ENCODE results near the gene BGLAP. TPM values are rescaled to one million over a fixed set of nuclear protein-coding genes. Genes with fewer than 3 reads are reported as not detected.

Gene BGLAP
- 1.0 TPM for total RNA-seq

DNA sequence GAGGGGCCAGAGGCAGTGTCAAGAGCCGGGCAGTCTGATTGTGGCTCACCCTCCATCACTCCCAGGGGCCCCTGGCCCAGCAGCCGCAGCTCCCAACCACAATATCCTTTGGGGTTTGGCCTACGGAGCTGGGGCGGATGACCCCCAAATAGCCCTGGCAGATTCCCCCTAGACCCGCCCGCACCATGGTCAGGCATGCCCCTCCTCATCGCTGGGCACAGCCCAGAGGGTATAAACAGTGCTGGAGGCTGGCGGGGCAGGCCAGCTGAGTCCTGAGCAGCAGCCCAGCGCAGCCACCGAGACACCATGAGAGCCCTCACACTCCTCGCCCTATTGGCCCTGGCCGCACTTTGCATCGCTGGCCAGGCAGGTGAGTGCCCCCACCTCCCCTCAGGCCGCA is at the start of gene BGLAP:
BGLAP (plus strand) TSS at position 259 of the 400 bp plus-strand sequence; CDS start at position 307, 48 bp downstream.
- H3K9ac ChIP-seq (ENCODE audit: low read depth in 1 of 3, low read length in 3 of 3) = no peak within 1 kb of the TSS
- H3K4me1 ChIP-seq (ENCODE audit: control insufficient read depth in 3 of 3, insufficient read depth in 3 of 3, low read length in 3 of 3) = peaks cover 11 to 14% (median 14%) of the 10 kb centered on the region in 3 donors
- H3K27ac ChIP-seq (ENCODE audit: low read depth, low read length) = no peak within 1 kb of the TSS
- no peak within 1 kb of the TSS for H3K4me3 ChIP-seq (ENCODE audit: low read length in 3 of 3)
- H3K27me3 ChIP-seq (ENCODE audit: control insufficient read depth in 3 of 3, insufficient read depth in 3 of 3, low read length in 3 of 3) = peaks cover 19 to 30% (median 28%) of the 10 kb centered on the region in 3 donors
- H3K36me3 ChIP-seq (ENCODE audit: control insufficient read depth in 3 of 3, insufficient read depth in 3 of 3, low read length in 3 of 3) = peaks cover 31 to 42% (median 32%) of the 10 kb centered on the region in 3 donors
- H3K9me3 ChIP-seq (ENCODE audit: control insufficient read depth in 3 of 3, low read length in 3 of 3) = no peaks in the 10 kb centered on the region

DNA sequence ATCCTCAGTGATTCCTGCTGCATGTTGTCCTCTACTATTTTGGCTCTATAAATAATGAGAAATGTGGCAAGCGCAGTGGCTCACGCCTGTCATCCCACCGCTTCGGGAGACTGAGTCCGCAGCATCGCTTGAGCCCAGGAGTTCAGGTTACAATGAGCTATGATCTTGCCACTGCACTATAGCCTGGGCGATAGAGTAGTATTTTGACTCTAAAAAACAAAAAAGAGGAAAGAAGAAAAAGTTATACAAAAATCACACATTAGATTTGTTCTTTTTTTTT is 48.8 kb upstream of the BGLAP start:
- Histone ChIP-seq H3K4me1 (ENCODE audit: control insufficient read depth in 3 of 3, insufficient read depth in 3 of 3, low read length in 3 of 3) (peaks cover 24 to 28% (median 28%) of the 10 kb centered on the region in 3 donors), H3K27ac (ENCODE audit: low read depth, low read length) (peak overlapping the region; percentile 84), H3K36me3 (ENCODE audit: control insufficient read depth in 3 of 3, insufficient read depth in 3 of 3, low read length in 3 of 3) (peaks cover 0 to 12% (median 6%) of the 10 kb centered on the region in 3 donors), H3K9me3 (ENCODE audit: control insufficient read depth in 3 of 3, low read length in 3 of 3) (no peaks in the 10 kb centered on the region), H3K4me3 (ENCODE audit: low read length in 3 of 3) (peak overlapping the region; percentile 93 to 99 (median 97)), H3K9ac (ENCODE audit: low read depth in 1 of 3, low read length in 3 of 3) (peak overlapping the region; percentile 86 to 93 (median 88)), H3K27me3 (ENCODE audit: control insufficient read depth in 3 of 3, insufficient read depth in 3 of 3, low read length in 3 of 3) (no peaks in the 10 kb centered on the region)

DNA sequence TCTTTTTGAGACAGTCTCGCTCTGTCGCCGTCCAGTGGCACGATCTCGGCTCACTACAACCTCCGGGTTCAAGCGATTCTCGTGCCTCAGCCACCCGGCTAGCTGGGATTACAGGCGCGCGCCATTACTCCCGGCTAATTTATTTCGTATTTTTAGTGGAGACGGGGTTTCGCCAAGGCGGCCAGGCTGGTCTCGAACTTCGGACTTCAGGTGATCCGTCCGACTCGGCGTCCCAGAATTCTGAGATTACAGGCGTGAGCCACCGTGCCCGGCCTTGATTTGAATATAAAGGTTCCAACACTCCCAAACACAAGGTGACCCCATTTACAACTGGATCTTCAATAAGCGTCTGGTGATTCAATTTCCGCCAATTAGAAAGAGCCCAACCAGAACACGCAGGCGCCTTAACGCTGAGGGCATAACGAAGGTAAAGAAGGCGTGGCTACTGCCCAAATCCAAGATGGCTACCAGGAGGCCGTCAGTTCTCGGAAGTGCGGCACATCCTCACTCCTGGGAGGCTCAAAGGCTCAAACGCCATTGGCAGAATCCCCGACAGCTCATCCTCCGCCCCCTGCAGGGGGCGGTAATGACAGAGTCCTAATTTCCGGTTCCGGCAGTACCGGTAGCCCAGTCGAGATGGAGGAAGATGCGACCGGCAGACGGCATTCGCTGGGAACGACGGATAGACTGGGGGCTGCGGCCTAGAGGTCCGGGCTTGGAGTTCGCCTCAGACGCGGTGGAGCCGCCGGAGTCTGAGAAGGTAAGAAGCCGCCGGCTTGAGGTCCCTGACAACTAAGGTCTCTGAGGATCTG is 48.3 kb upstream of the BGLAP start, which contains the start of gene SLC25A44:
SLC25A44 (plus strand) TSS at position 617 of the 812 bp plus-strand sequence. CDS start 5,744 bp downstream, outside the sequence.
- H3K4me1 ChIP-seq (ENCODE audit: control insufficient read depth in 3 of 3, insufficient read depth in 3 of 3, low read length in 3 of 3) = peaks cover 24 to 28% (median 28%) of the 10 kb centered on the region in 3 donors

DNA sequence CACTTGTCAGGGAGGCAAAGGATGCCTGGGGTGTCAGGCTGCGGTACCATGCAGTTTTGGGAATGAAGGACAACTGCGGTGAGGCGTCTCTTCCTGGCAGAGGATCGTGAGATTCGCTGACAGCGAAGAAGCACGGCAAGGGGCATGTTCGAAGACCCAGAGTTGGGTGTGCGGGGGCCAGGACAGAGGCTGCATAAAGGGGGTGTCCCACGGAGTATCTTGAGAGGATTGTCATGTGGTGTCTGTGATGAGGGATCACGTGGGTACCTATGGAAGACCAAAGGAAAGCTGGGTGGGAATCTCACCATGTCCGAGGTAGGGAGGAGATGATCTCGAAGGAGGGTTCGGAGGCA is 47.7 kb upstream of the BGLAP start:
- peak overlapping the region; percentile 93 to 99 (median 97) for H3K4me3 ChIP-seq (ENCODE audit: low read length in 3 of 3)
- H3K27me3 ChIP-seq (ENCODE audit: control insufficient read depth in 3 of 3, insufficient read depth in 3 of 3, low read length in 3 of 3) = no peaks in the 10 kb centered on the region
- no peaks in the 10 kb centered on the region for H3K9me3 ChIP-seq (ENCODE audit: control insufficient read depth in 3 of 3, low read length in 3 of 3)
- H3K9ac ChIP-seq (ENCODE audit: low read depth in 1 of 3, low read length in 3 of 3) = peak overlapping the region; percentile 88 to 93 (median 93)
- peak overlapping the region; percentile 84 for H3K27ac ChIP-seq (ENCODE audit: low read depth, low read length)
- peaks cover 24 to 29% (median 28%) of the 10 kb centered on the region in 3 donors for H3K4me1 ChIP-seq (ENCODE audit: control insufficient read depth in 3 of 3, insufficient read depth in 3 of 3, low read length in 3 of 3)
- H3K36me3 ChIP-seq (ENCODE audit: control insufficient read depth in 3 of 3, insufficient read depth in 3 of 3, low read length in 3 of 3) = peaks cover 2 to 15% (median 6%) of the 10 kb centered on the region in 3 donors

More for the DNA sequence above, 48.3 kb upstream of the BGLAP start, which contains the start of gene SLC25A44:
- Histone ChIP-seq H3K36me3 (ENCODE audit: control insufficient read depth in 3 of 3, insufficient read depth in 3 of 3, low read length in 3 of 3) (peaks cover 0 to 12% (median 6%) of the 10 kb centered on the region in 3 donors), H3K4me3 (ENCODE audit: low read length in 3 of 3) (peak within 1 kb of the TSS; percentile 93 to 99 (median 97)), H3K9me3 (ENCODE audit: control insufficient read depth in 3 of 3, low read length in 3 of 3) (no peaks in the 10 kb centered on the region), H3K27ac (ENCODE audit: low read depth, low read length) (peak within 1 kb of the TSS; percentile 84), H3K9ac (ENCODE audit: low read depth in 1 of 3, low read length in 3 of 3) (peak within 1 kb of the TSS; percentile 88 to 93 (median 93)), H3K27me3 (ENCODE audit: control insufficient read depth in 3 of 3, insufficient read depth in 3 of 3, low read length in 3 of 3) (no peaks in the 10 kb centered on the region)

DNA sequence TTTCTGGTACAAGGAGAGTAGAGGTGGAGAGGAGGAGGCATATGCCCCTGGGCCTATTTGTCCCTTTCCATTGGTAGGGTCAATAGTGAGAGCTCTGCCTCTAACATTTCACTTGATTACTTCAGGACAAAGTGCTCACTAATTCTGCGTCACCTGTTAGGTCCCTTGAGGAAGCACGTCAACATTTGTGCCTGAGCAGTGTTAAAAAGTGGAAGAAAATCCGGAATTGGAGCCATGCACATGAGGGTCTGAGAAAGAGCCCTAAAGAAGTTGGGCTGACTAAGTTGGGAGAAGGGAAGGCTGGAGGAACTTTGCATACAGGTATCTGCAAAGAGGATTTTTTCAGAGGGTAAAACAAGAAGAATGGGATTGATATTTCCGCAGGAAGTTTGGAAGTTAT is 46.1 kb upstream of the BGLAP start:
- no peak overlapping the region for H3K27ac ChIP-seq (ENCODE audit: low read depth, low read length)
- peak overlapping the region in 1 of 3 donors; percentile 2 for H3K9ac ChIP-seq (ENCODE audit: low read depth in 1 of 3, low read length in 3 of 3)
- H3K9me3 ChIP-seq (ENCODE audit: control insufficient read depth in 3 of 3, low read length in 3 of 3) = no peaks in the 10 kb centered on the region
- peaks cover 8 to 25% (median 18%) of the 10 kb centered on the region in 3 donors for H3K36me3 ChIP-seq (ENCODE audit: control insufficient read depth in 3 of 3, insufficient read depth in 3 of 3, low read length in 3 of 3)
- H3K27me3 ChIP-seq (ENCODE audit: control insufficient read depth in 3 of 3, insufficient read depth in 3 of 3, low read length in 3 of 3) = no peaks in the 10 kb centered on the region
- H3K4me1 ChIP-seq (ENCODE audit: control insufficient read depth in 3 of 3, insufficient read depth in 3 of 3, low read length in 3 of 3) = peaks cover 24 to 32% (median 28%) of the 10 kb centered on the region in 3 donors
- no peak overlapping the region for H3K4me3 ChIP-seq (ENCODE audit: low read length in 3 of 3)

DNA sequence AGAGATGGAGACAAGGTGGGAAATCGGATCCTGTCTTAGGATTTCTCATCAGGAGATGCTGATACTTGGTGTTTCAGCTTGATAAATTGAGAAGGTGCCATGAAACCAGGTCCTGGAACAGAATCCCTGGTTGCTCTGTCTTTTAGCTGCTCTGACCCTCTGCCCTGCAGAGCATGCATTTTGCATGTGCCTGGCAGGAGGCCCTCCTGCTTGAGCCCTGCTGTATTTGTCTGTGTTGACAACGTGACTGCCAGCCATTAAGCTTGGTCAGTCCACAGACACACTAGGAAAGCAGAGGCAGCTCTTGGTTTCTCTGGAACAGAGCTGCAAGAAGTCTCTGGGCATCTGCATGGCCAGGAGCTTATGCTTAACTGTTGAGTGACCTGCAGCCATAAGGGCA is 45.5 kb upstream of the BGLAP start:
- H3K27me3 ChIP-seq (ENCODE audit: control insufficient read depth in 3 of 3, insufficient read depth in 3 of 3, low read length in 3 of 3) = no peaks in the 10 kb centered on the region
- H3K27ac ChIP-seq (ENCODE audit: low read depth, low read length) = no peak overlapping the region
- H3K36me3 ChIP-seq (ENCODE audit: control insufficient read depth in 3 of 3, insufficient read depth in 3 of 3, low read length in 3 of 3) = peaks cover 8 to 28% (median 18%) of the 10 kb centered on the region in 3 donors
- H3K9me3 ChIP-seq (ENCODE audit: control insufficient read depth in 3 of 3, low read length in 3 of 3) = no peaks in the 10 kb centered on the region
- H3K4me1 ChIP-seq (ENCODE audit: control insufficient read depth in 3 of 3, insufficient read depth in 3 of 3, low read length in 3 of 3) = peaks cover 24 to 32% (median 28%) of the 10 kb centered on the region in 3 donors
- peak overlapping the region in 2 of 3 donors; percentile 2 to 50 for H3K9ac ChIP-seq (ENCODE audit: low read depth in 1 of 3, low read length in 3 of 3)
- no peak overlapping the region for H3K4me3 ChIP-seq (ENCODE audit: low read length in 3 of 3)

DNA sequence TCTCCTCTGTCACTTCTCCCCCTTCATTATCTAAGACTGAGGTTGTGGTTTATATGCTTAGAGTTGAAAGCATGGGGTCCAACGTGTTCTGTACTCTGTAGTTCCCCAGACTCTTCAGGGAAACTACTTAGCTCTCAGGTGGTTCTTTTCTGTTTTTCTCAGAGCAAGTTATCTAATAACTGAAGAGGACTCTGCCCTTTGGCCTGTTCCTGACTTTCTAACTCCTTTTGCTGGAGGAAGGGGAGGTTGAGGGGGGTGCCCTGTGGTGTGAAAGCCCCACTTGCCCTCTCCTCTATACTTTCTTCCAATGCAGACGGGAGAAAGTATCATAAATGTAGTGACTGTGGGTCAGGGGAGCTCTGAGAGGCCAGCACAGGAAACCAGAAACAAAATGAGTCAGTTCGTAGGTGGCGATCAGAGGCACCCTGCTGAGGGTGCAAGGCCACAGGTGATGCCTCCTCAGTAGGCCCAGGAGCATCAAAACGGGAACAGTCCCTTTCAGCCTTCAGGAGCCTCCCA is 43.1 kb upstream of the BGLAP start:
- H3K36me3 ChIP-seq (ENCODE audit: control insufficient read depth in 3 of 3, insufficient read depth in 3 of 3, low read length in 3 of 3) = peaks cover 8 to 34% (median 29%) of the 10 kb centered on the region in 3 donors

DNA sequence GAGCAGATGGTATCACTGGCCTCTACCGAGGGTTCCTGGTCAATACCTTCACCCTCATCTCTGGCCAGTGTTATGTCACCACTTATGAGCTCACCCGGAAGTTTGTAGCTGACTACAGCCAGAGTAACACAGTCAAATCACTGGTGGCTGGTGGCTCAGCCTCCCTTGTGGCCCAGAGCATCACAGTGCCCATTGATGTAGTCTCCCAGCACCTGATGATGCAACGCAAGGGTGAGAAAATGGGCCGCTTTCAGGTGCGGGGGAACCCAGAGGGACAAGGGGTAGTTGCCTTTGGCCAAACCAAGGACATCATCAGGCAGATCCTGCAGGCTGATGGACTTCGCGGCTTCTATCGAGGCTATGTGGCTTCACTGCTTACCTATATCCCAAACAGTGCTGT is 41.9 kb upstream of the BGLAP start:
- no peak overlapping the region for H3K9ac ChIP-seq (ENCODE audit: low read depth in 1 of 3, low read length in 3 of 3)
- no peaks in the 10 kb centered on the region for H3K9me3 ChIP-seq (ENCODE audit: control insufficient read depth in 3 of 3, low read length in 3 of 3)
- H3K4me1 ChIP-seq (ENCODE audit: control insufficient read depth in 3 of 3, insufficient read depth in 3 of 3, low read length in 3 of 3) = peaks cover 14 to 21% (median 18%) of the 10 kb centered on the region in 3 donors
- H3K36me3 ChIP-seq (ENCODE audit: control insufficient read depth in 3 of 3, insufficient read depth in 3 of 3, low read length in 3 of 3) = peaks cover 8 to 34% (median 29%) of the 10 kb centered on the region in 3 donors
- no peaks in the 10 kb centered on the region for H3K27me3 ChIP-seq (ENCODE audit: control insufficient read depth in 3 of 3, insufficient read depth in 3 of 3, low read length in 3 of 3)
- H3K27ac ChIP-seq (ENCODE audit: low read depth, low read length) = no peak overlapping the region
- H3K4me3 ChIP-seq (ENCODE audit: low read length in 3 of 3) = no peak overlapping the region

More for the DNA sequence above, 43.1 kb upstream of the BGLAP start:
- no peaks in the 10 kb centered on the region for H3K27me3 ChIP-seq (ENCODE audit: control insufficient read depth in 3 of 3, insufficient read depth in 3 of 3, low read length in 3 of 3)
- H3K9me3 ChIP-seq (ENCODE audit: control insufficient read depth in 3 of 3, low read length in 3 of 3) = no peaks in the 10 kb centered on the region
- H3K4me1 ChIP-seq (ENCODE audit: control insufficient read depth in 3 of 3, insufficient read depth in 3 of 3, low read length in 3 of 3) = peaks cover 23 to 29% (median 29%) of the 10 kb centered on the region in 3 donors
- no peak overlapping the region for H3K4me3 ChIP-seq (ENCODE audit: low read length in 3 of 3)
- peak overlapping the region in 1 of 3 donors; percentile 28 for H3K9ac ChIP-seq (ENCODE audit: low read depth in 1 of 3, low read length in 3 of 3)
- H3K27ac ChIP-seq (ENCODE audit: low read depth, low read length) = no peak overlapping the region

DNA sequence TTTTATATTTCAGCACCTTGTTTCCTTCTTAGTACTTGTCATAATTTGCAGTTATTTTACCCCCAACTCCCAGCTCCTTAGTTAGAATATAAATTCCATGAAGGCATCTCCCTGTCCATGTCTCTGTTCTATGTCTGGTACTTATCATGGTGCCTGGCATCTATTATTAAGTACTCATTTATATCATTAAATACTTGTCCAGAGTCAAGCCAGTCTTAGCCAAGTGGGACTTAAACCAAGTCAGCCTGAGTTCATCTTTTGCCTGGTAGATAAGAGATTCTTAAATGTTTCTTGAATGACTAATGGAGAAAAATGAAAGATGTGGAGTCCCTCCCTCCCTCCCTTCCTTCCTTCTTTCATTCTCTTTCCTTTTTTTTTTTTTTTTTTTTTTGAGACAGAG is 38.7 kb upstream of the BGLAP start:
- no peaks in the 10 kb centered on the region for H3K9me3 ChIP-seq (ENCODE audit: control insufficient read depth in 3 of 3, low read length in 3 of 3)
- H3K4me3 ChIP-seq (ENCODE audit: low read length in 3 of 3) = no peak overlapping the region
- H3K36me3 ChIP-seq (ENCODE audit: control insufficient read depth in 3 of 3, insufficient read depth in 3 of 3, low read length in 3 of 3) = peaks cover 21 to 35% (median 34%) of the 10 kb centered on the region in 3 donors
- no peak overlapping the region for H3K9ac ChIP-seq (ENCODE audit: low read depth in 1 of 3, low read length in 3 of 3)
- peaks cover 0 to 6% (median 3%) of the 10 kb centered on the region in 3 donors for H3K4me1 ChIP-seq (ENCODE audit: control insufficient read depth in 3 of 3, insufficient read depth in 3 of 3, low read length in 3 of 3)
- H3K27ac ChIP-seq (ENCODE audit: low read depth, low read length) = no peak overlapping the region
- no peaks in the 10 kb centered on the region for H3K27me3 ChIP-seq (ENCODE audit: control insufficient read depth in 3 of 3, insufficient read depth in 3 of 3, low read length in 3 of 3)

DNA sequence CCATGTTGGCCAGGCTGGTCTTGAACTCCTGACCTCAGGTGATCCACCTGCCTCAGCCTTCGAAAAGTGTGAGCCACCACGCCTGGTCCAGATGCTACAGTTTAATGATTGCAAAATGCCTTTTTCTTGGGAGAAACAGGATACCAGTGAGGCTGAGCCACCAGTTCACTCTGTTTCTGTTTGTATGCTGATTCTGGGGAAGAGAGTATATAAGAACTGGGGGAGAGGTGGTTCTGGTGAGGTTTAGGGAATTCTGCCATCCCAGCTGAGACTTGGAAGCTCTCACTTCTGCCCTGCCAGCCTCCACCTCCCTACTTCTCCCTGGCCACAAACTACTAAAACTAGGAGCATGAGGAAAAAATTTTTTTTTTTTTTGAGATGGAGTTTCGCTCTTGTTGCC is 37.3 kb upstream of the BGLAP start:
- no peaks in the 10 kb centered on the region for H3K27me3 ChIP-seq (ENCODE audit: control insufficient read depth in 3 of 3, insufficient read depth in 3 of 3, low read length in 3 of 3)
- H3K4me3 ChIP-seq (ENCODE audit: low read length in 3 of 3) = no peak overlapping the region
- H3K36me3 ChIP-seq (ENCODE audit: control insufficient read depth in 3 of 3, insufficient read depth in 3 of 3, low read length in 3 of 3) = peaks cover 21 to 35% (median 31%) of the 10 kb centered on the region in 3 donors
- H3K27ac ChIP-seq (ENCODE audit: low read depth, low read length) = no peak overlapping the region
- H3K9ac ChIP-seq (ENCODE audit: low read depth in 1 of 3, low read length in 3 of 3) = no peak overlapping the region
- H3K4me1 ChIP-seq (ENCODE audit: control insufficient read depth in 3 of 3, insufficient read depth in 3 of 3, low read length in 3 of 3) = peaks cover 0 to 6% (median 0%) of the 10 kb centered on the region in 3 donors
- no peaks in the 10 kb centered on the region for H3K9me3 ChIP-seq (ENCODE audit: control insufficient read depth in 3 of 3, low read length in 3 of 3)
